KMS-11 (cell line): ENCODE measurements around the gene EMP3.

Experiments used
- H2AFZ ChIP-seq: fragments of 200-600 bp; sonication (generic); 2 replicates; pipeline ENCODE4 v1.6.1; 2016; ENCODE audit warnings: antibody characterized with exemption, mixed run types, low read depth
- H3K27ac ChIP-seq: fragments of 200-600 bp; sonication (generic); 2 replicates; pipeline ENCODE4 v1.6.1; 2016; ENCODE audit warnings: mild to moderate bottlenecking, mixed run types
- H3K27me3 ChIP-seq: fragments of 200-600 bp; sonication (generic); 2 replicates; pipeline ENCODE4 v1.6.1; 2017; ENCODE audit warnings: mild to moderate bottlenecking, low read depth, mixed run types, moderate library complexity; ENCODE audit not compliant: insufficient read depth
- H3K36me3 ChIP-seq: fragments of 200-600 bp; sonication (generic); 2 replicates; pipeline ENCODE4 v1.6.1; 2017; ENCODE audit warnings: mild to moderate bottlenecking, mixed run types; ENCODE audit not compliant: insufficient read depth
- H3K4me1 ChIP-seq: fragments of 200-600 bp; sonication (generic); 2 replicates; pipeline ENCODE4 v1.6.1; 2016; ENCODE audit warnings: mild to moderate bottlenecking, low read depth, mixed run types; ENCODE audit not compliant: poor library complexity, severe bottlenecking
- H3K4me2 ChIP-seq: fragments of 200-600 bp; sonication (generic); 2 replicates; pipeline ENCODE4 v1.7.0; 2016; ENCODE audit warnings: mild to moderate bottlenecking, mixed run types
- H3K4me3 ChIP-seq: fragments of 200-600 bp; sonication (generic); IDR thresholded peaks from 2 replicates; pipeline ENCODE4 v1.6.1; 2017; ENCODE audit warnings: low read depth, low read length, mixed read lengths; ENCODE audit not compliant: insufficient read depth
- H3K79me2 ChIP-seq: fragments of 200-600 bp; sonication (generic); 2 replicates; pipeline ENCODE4 v1.6.1; 2016; ENCODE audit warnings: low read depth, mixed run types; ENCODE audit not compliant: insufficient read depth
- H3K9ac ChIP-seq: fragments of 200-600 bp; sonication (generic); 2 replicates; pipeline ENCODE4 v1.6.1; 2016; ENCODE audit warnings: mild to moderate bottlenecking, mixed run types
- H4K20me1 ChIP-seq: fragments of 200-600 bp; sonication (generic); 2 replicates; pipeline ENCODE4 v1.6.1; 2016; ENCODE audit warnings: mild to moderate bottlenecking, mixed run types; ENCODE audit not compliant: insufficient read depth
- TF ChIP-seq, protein P1 (sequence below): fragments of 200-600 bp; sonication (generic); conservative IDR thresholded peaks from 2 replicates; pipeline ENCODE4 v1.6.1; 2017; ENCODE audit warnings: low read depth, mild to moderate bottlenecking, antibody characterized with exemption, low read length, moderate library complexity, mixed read lengths

The EMP3 gene

DNA sequence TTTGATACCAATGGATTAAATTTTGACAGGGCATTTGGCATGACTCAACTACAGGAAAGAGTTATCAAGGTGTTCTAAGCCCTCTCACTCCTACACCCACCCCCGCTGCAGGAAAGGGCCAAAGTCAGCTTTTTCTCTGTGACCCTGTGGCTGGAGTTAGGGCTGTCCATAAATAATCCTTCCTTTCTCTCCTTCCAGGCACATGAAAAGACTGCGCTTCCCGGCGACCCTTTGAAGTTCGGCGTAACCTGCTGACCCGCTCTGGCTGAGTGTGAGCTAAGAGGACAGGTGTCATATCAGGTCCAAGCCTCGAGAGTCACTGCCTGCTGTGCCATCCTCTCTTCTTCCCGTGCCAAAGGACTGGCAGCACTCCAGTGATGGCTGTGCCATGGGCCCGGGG lies 29.9 kb upstream of the EMP3 start:
- TF ChIP-seq, protein P1, sequence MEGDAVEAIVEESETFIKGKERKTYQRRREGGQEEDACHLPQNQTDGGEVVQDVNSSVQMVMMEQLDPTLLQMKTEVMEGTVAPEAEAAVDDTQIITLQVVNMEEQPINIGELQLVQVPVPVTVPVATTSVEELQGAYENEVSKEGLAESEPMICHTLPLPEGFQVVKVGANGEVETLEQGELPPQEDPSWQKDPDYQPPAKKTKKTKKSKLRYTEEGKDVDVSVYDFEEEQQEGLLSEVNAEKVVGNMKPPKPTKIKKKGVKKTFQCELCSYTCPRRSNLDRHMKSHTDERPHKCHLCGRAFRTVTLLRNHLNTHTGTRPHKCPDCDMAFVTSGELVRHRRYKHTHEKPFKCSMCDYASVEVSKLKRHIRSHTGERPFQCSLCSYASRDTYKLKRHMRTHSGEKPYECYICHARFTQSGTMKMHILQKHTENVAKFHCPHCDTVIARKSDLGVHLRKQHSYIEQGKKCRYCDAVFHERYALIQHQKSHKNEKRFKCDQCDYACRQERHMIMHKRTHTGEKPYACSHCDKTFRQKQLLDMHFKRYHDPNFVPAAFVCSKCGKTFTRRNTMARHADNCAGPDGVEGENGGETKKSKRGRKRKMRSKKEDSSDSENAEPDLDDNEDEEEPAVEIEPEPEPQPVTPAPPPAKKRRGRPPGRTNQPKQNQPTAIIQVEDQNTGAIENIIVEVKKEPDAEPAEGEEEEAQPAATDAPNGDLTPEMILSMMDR = no peak
- Histone ChIP-seq H3K4me3 (no peak overlapping the region), H3K27ac (no peak overlapping the region), H3K4me1 (peaks cover 5% of the 10 kb centered on the region), H2AFZ (no peak overlapping the region), H3K79me2 (no peaks in the 10 kb centered on the region), H3K4me2 (no peak overlapping the region), H3K9ac (no peak overlapping the region), H4K20me1 (no peaks in the 10 kb centered on the region), H3K27me3 (peaks cover 89% of the 10 kb centered on the region), H3K36me3 (no peaks in the 10 kb centered on the region)

DNA sequence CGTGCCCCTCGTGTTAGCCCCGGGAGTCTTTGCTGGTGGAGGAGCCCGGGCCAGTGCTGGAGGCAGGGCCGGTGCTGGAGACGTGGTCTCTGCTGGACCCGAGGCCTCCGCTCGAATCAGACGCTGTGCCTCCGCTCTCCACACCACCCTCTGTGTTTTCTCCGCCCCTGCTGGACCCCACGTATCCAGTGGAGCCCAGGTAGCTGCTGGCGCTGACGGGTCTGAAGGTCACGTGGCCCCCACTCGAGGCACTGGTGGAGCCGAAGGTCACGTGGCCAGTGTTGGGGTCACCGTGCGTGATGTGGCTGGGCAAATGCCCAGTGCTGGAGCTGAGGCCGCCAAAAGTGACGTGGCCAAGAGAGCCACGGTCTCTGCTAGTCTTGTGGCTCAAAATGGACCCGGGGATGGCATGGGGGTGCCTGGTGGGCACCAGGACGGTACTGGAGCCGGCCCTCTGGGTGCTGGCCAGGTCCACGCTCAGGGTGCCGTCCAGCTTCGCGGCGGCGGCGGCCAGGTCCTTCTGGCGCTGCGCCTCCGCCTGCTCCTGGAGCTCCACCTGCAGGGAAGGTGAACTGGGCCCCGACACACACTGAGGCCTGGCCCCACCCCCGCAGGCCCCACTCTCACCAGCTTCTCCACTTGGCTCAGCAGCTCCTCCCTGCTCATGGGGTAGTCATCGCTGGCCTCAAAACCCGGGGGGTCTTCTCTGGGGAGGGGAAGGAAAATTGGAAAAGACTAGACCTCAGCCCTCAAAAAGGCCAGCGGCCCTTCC lies 28.2 kb upstream of the EMP3 start:
- TF ChIP-seq, protein P1 = no peak

DNA sequence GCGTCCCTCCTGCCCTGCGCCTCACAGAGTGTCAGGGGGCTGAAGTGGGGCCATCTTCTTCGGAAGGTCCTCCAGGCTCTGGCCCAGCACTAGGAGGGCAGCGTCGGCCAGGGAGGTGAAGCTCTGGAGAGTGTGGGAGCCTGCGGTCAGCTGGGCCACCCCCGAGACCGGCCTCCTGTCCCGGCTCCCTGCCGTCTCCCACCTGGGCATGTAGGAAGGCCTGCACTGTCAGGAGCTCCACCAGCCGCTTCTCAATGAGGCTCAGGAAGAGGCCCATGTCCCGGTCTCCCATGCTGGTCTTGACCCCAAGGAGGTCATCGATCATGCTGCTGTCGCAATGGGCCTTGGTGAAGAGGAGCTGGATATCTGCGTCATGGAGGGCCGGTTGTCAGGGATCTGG lies 27.4 kb upstream of the EMP3 start:
- Histone ChIP-seq H3K4me2 (no peak overlapping the region), H3K4me3 (no peak overlapping the region), H3K4me1 (no peaks in the 10 kb centered on the region), H2AFZ (no peak overlapping the region), H3K36me3 (no peaks in the 10 kb centered on the region), H3K27me3 (peaks cover 92% of the 10 kb centered on the region), H3K9ac (no peak overlapping the region), H3K27ac (no peak overlapping the region), H3K79me2 (no peaks in the 10 kb centered on the region), H4K20me1 (no peaks in the 10 kb centered on the region)
- TF ChIP-seq, protein P1 = no peak

More for the DNA sequence above, 28.2 kb upstream of the EMP3 start:
- peaks cover 92% of the 10 kb centered on the region for H3K27me3 ChIP-seq
- no peaks in the 10 kb centered on the region for H3K79me2 ChIP-seq
- no peaks in the 10 kb centered on the region for H3K4me1 ChIP-seq
- no peaks in the 10 kb centered on the region for H3K36me3 ChIP-seq
- H3K4me3 ChIP-seq = no peak overlapping the region
- H3K4me2 ChIP-seq = no peak overlapping the region
- no peak overlapping the region for H2AFZ ChIP-seq
- H4K20me1 ChIP-seq = no peaks in the 10 kb centered on the region
- H3K9ac ChIP-seq = no peak overlapping the region
- H3K27ac ChIP-seq = no peak overlapping the region

DNA sequence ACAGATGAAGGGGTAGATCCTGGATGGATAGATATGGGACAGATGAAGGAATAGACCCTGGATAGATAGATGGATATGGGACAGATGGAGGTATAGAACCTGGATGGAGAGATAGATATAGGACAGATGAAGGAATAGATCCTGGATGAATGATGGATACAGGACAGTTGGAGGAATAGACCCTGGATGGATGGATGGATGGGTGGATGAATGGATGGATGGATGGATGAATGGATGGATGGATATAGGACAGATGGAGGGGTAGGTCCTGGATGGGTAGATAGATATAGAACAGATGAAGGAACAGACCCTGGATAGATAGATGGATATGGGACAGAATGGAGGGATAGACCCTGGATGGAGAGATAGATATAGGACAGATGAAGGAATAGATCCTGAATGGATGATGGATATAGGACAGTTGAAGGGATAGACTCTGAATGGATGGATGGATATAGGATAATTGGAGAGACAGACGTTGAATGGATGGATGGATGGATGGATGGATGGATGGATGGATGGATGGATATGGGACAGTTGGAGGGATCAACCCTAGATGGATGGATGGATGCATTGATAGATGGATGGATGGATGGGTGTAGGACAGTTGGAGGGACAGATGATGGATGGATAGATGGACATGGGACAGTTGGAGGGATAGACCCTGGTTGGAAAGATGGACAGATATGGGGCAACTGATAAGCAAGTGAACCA lies 23.3 kb upstream of the EMP3 start:
- H2AFZ ChIP-seq = no peak overlapping the region
- no peak overlapping the region for H3K4me2 ChIP-seq
- H3K4me1 ChIP-seq = no peaks in the 10 kb centered on the region
- H3K4me3 ChIP-seq = no peak overlapping the region
- no peak overlapping the region for H3K27ac ChIP-seq
- no peaks in the 10 kb centered on the region for H4K20me1 ChIP-seq
- no peak overlapping the region for H3K9ac ChIP-seq
- TF ChIP-seq, protein P1 = no peak
- H3K27me3 ChIP-seq = peaks cover 90% of the 10 kb centered on the region
- H3K79me2 ChIP-seq = no peaks in the 10 kb centered on the region
- no peaks in the 10 kb centered on the region for H3K36me3 ChIP-seq
